UCSD-AML1 (cell line): Measurements from ENCODE around the gene DEFB129.
"Not testable (repeated sequence)": the region's sequence is repeated elsewhere in the genome, so short reads cannot be mapped to it uniquely, and the experiment has no call there.

ENCODE experiments used
- DNase-seq: peaks from one replicate; lab custom pipeline; 2025; ENCODE audit not compliant: unreplicated experiment; lab: John Stamatoyannopoulos, UW

The DEFB129 gene

DNA sequence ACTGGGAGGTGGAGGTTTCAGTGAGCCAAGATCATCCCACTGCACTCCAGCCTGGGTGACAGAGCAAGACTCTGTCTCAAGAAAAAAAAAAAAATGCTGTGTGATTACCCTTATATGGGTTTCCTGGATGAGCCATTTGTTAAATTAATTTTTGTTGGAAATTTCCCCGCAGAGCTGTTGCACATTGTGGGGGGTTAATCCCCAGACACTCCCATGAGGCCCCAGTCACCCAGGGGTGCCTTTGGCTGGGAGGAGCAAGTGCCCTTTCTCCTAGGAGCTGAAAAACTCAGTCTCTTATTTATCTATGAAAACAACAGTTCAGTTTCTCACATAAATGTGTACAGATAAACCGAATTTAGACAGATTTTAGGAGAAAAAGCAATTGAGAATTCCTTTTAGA is 25.7 kb downstream of the DEFB129 start:
- DNase-seq = no peak

DNA sequence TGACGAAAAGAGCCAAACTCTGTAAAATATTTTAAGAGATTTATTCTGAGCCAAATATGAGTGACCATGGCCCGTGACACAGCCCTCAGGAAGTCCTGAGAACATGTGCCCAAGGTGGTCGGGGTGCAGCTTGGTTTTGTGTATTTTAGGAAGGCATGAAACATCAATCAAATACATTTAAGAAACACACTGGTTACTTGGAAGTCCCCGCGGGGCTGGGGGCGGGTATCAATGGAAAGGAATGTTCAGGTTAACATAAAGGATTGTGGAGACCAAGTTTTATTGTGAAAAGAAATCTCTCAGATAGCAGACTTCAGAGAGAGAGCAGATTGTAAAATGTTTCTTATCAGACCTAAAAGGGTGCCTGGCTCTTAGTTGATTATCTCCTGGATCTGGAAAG is 26.4 kb downstream of the DEFB129 start:
- DNase-seq = not testable (repeated sequence)

DNA sequence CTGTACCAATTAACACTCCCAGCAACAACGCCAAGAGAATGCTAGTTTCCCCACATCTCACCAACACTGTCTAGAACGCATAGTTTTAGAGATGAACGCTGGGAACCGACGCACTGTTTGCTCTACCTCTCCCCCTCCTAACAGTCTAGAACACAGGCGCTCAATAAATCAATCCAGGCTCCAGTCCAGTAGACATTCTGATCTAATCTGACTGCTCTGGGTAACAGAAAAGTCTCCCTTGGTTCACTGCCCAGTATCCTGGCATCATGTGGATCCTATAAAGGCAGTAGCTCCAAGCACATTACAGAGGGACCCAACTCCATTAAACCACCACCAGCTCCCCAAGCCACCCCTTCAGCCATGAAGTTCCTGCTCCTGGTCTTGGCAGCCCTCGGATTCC is 30.4 kb downstream of the DEFB129 start, which contains the start of gene DEFB132:
TSS of gene DEFB132 (plus strand) at position 306 of the 400 bp plus-strand sequence. CDS start at position 361, 55 bp downstream.
- no peak for DNase-seq

DNA sequence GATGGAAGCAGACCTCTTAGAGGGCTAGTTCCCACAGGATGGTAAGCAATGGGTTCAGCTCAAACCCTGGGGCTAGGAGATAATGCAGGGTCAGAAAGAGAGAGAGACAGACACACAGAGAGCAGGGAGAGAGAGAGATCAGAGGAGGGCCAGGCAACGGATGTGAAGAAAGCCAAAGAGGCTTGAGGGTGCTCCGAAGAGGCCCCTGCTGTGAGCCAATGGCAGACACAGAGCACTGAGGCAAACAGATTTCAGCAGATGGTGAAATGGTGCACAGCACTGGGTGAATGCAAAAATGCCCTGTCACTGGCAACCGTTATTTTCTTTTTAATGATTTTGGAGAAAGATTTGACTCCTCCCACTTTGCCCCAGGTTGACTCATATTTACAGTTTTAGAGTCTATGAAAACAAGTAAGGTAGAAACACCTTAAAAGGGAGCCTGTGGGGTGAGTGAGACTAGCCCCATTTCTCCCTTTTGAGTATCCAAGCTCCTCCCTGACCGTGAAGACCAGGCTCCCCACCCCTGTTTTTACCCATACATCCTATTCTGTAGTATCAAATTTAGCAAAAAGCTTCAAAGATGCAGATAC is 31.3 kb downstream of the DEFB129 start:
- DNase-seq = no peak

DNA sequence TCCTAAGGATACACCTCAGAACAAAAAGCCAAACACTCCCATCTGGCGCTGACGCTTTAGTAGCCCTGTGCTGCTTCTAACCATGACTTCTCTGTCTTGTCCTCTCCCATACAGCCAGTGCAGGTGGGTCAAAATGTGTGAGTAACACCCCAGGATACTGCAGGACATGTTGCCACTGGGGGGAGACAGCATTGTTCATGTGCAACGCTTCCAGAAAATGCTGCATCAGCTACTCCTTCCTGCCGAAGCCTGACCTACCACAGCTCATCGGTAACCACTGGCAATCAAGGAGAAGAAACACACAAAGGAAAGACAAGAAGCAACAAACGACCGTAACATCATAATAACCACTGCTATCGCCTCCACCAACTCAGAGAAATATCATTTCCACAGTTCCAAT is 31.9 kb downstream of the DEFB129 start:
- DNase-seq = peak; percentile 45

DNA sequence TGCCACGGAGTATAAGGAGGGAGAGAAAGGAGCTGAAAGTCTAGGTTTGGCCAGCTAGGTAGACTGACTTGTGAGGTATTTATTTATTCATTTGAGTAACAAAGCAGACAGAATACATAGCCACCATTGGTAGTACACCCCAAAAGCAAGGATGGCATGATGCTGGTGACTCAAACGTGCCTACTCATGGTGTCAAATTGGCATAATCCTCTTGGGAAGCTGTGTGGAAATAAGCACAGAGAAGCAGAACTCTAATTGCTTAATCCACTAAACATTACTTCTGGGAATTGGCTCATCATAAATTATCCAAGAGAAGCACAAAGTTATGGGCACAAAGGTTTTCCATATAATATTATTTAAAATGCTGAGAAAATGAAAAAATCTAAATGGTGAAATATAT is 32.9 kb downstream of the DEFB129 start:
- no peak for DNase-seq

DNA sequence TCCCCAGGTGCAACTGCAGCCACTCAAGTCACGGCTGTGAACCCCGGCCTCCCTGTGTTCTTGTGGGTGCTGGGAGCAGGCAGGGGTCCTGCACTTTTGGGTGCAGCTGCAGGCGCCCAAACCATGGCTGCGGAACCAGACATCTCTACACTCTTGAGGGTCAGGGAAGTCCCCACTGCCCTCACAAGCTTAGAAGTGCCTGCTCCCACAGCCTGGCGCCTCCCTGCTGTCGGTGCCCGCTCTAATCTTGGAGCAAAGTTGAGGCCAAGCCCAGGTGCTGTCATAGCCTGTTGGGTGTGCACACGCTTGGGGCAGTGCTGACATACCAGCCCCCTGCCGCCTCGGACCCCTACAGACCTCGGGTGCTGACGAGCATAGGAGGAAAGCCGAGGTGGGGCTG is 36.6 kb downstream of the DEFB129 start:
- DNase-seq = no peak

DNA sequence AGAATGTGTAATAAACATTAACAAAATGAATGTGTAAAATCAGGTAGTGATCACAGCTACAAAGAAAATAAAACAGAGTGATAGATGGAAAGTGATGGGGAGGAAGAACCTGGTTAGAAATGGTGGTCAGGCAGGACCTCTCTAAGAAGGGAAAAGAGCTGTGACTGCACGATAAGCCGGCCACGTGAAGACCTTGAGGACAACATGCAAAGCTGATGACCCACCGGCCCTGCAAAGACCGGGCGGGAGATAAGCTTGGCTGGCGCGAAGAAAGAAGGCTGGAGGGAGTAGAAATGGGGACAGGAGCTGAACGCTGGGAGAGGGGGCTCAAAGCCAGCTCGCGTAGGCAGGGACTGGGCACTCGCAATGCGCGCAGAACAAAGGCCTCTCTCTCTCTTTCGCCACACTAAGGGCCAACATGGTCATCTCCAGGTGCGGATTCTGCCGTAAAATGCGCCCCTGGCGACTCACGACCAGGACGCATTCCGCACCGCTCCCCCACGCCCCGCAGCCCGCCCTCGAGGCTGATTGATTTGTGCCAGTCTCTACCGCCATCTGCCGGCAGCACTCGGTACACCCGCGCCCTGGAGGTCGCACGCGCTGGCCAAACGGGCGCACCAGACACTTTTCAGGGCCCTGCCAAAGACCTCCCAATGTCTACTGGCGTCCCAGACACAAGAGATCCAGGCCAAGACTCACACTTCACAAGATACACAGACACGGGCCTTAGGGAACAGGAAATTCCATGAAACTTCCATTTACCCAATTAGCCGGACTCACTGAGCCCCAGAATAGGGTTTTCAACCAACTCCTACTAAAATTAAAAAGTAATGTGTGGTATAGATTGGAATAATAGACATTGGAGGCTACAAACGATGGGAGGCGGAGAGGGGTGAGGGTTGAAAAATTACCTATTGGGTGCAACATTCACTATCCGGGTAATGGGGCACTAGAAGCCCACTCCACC is 39.8 kb downstream of the DEFB129 start:
- peak; percentile 87 for DNase-seq

DNA sequence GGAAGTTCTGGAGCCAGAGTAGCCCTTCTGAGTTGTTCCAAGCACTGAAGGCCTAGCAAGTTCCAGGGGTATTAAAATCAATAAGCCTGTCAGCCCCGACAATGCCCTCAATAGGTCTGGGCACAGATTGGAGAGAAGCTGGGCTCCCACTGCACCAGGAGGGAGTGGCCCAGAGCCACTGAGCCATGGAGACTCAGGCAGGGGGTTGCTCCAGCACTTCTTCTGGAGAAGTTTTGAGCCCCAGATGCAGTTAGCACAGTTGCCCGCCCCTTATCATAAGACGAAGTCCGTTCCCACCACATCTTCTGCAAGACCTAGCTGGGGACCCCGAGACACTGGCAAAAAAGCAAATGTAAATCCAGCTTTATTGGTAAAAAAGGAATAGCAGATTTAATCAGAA is 43.5 kb downstream of the DEFB129 start:
- no peak for DNase-seq

DNA sequence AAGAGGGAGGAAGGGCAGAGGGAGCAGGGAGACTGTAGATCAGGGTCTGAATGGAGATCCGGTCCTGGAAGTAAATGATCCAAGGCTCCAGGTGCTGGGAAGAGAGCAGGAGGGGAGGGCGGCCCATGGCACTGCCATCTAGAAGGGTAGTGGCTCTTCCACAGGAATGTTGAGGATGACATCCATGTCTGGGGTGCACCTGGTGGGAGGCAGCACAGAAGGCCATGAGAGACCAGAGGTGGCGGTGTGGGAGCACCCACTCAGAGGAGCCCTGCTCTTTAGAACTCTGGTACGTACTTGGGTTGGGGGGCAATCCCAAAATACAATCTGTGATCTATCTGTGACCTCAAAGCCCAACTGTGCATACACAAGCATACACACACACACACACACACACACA is 44.0 kb downstream of the DEFB129 start:
- DNase-seq = no peak

DNA sequence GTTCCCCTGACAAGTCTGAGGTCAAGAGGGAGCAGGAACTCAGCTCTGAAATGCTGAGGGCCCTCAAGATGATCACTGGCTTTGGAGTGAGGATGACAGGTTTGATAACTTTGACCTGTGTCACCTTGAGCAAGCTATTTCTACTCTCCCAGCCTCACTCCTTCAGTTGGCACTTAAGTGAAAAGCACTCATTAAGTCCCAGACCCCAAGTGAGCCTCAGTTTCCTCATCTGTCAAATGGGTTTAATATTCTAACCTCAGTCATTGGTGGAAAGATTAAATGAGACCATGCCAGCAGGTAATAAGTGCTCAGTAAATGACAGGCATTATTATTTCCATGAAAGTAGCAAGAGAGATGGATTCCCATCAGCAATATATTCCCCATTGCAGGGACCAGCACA is 44.5 kb downstream of the DEFB129 start:
- DNase-seq = no peak

DNA sequence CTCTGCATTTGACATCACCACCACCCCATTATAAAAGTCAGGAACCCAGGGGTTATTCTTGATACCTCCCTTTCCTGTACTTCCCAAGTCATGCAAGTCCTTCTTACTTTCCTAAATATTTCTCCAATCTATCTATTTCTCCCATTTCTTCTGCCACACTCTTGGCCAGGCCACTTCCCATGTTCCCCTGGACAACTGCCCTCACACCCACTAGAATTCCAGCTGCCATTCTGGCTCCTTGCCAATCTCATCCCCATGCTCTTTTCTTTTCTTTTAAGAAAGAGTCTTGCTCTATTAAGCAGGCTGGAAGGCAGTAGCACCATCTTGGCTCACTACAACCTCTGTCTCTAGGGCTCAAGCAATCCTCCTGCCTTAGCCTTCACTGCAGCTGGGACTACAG is 45.7 kb downstream of the DEFB129 start:
- no peak for DNase-seq

DNA sequence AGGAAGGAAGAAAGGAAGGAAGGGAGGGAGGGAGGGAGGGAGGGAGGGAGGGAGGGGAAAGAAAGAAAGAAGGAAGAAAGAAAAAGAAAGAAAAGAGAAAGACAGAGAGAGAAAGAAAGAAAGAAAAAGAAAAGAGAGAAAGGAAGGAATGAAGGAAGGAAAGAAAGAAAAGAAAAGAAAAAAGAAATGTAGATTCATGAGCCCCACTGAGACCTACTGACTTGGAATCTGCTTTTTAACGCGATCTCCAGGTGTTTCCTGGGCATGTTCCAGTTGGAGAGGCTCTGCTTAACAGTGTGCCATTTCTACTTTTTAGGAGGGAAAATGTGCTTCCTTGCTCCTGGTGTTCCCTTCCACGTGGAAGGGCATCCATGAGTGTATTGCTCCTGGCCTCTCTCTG is 46.8 kb downstream of the DEFB129 start:
- no peak for DNase-seq

DNA sequence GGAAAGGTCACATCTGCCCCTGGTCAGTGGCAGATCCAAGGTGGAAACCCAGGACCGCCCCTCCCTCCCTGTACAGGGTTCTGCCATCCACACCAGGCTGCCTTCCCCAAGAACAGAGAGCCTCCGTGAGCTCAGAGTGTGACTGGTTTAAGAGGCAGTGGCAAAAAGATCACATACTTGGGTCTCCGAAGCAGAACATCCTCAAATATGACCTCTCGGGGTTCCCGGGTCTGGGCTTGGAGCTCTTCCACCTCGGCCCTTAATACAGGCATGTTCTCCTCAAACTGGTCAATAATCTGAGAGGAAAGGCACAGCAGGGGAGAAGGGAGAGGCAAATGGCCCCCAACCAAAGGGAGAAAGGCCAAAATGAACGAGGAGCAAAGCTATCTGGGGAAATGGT is 48.7 kb downstream of the DEFB129 start:
- no peak for DNase-seq

DNA sequence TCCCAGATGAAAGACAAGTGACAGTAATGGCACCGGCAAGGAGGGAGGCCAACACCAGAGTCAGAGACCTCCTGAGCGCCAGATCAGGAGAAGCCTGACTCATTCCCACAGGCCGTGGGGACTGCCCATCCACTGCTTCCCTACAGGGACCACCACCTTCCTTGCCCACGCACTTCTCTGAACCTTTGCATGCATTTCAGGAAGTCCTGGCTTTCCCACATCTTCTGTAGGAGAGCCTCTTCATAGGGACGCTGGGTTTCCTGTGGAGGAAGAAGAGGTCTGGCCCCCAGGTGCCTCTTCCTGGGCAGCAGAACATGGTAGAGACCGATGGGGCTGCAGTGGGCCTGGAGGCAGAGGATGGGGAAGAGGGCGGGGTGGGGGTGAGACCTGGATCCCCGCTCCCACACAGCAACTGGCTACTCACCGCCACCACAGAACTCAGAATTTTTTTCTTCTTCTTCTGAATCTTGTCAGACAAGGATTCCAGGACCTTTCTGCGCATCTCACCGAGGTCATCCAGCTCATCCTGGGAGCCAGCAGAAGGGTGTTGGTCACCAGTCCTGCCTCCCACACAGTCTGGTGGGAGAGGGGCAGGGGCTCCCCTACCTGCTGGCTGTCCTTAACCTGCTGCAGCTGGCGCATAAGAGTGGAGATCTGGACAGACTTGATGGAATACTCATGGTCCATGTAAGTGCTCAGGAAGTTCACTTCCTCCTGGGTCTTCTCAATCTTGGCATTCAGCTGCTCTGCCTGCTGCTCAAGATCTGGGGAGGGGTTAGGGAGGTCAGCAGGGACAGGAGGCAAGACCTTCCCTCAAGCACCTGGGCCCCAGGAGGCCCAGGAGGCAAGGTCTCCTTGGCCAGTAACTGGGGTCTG is 49.8 kb downstream of the DEFB129 start:
- DNase-seq = no peak

DNA sequence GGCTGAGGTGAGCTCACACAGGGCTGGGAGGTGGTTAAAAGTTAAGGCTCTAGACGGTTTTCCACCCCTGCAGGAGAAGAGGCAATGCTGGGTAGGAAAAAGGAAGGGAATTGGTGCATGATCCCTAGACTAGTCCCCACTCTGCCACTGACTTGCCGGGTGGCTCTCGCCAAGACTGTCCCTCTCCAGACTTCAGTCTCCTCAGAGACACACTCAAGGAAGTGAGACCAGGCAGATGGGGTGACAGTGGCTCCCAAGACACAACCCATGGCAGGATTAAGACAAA is 50.4 kb downstream of the DEFB129 start:
- no peak for DNase-seq

DNA sequence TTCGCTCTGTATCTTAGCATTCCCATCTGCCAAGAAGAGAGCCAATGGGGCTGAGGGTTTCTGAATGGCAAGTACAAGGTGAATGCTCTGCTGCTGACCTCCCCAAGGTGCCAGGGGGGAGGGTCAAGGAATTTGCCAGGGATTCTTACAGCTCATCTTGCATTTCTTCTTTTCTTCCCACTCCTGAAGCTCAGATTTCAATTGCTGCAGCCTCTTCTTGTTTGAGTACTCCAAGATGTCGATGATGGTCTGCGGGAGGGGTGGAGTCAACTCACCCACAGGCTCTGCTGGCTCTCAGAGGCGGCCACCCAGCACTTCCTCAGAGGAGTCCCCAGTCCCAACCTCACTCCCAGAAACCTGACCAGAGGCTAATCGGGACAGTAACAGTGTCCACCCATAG is 51.1 kb downstream of the DEFB129 start:
- no peak for DNase-seq

DNA sequence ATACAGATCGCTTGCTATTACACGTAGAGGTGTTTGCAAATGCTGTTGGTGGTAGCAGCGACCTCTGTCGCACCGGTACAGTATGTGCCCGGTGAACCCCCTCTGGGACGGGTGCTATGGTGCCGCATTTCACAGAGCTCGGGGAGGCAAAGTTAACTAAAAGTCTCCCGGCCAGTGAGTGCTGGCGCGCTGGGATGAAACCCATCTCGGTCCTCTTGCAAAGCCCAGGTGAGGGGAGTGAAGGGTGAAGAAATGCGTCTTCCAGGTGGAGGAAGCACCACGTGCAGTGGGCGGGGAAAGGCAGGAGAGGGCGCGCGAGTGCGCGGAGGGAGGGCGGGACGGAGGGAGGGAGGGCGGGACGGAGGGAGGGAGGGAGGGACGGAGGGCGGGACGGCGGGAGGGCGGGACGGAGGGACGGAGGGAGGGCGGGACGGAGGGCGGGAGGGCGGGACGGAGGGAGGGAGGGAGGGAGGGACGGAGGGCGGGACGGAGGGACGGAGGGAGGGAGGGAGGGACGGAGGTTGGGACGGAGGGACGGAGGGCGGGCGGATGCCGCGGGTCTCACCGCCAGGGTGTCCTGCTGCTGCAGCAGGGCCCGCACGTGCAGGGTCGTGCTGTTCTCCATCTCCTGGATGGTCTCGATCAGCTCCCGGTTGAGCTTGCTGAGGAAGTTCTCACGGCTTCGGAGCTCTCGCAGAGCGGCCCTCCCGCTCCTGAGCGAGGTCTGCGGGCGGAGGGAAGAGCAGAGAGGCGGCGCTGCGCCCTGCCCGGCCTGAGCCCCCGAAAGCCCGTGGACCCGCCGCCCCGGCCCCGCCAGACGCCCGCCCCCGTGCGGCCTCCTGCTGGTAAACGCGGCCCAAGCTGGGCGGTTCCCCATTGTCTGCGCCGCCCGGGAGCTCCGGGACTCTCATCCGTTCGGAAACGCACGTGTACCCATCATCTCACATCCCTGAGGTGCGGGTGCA is 51.8 kb downstream of the DEFB129 start:
- no peak for DNase-seq
